Kidney epithelial cell (primary cell): ENCODE measurements around the gene DCX. TPM values are rescaled to one million over a fixed set of nuclear protein-coding genes. Genes with fewer than 3 reads are reported as not detected.

Experiments used
- DNase-seq: peaks from one replicate; pipeline ENCODE4 v3.0.0-alpha.2; 2010; ENCODE audit warnings: low read depth
- H3K27me3 ChIP-seq: 2 replicates; pipeline ENCODE4 v1.6.0; 2011; ENCODE audit warnings: low read length; ENCODE audit not compliant: control insufficient read depth, insufficient read depth
- H3K36me3 ChIP-seq: 2 replicates; pipeline ENCODE4 v1.5.1; 2011; ENCODE audit warnings: low read length; ENCODE audit not compliant: control insufficient read depth, insufficient read depth
- H3K4me3 ChIP-seq: 2 replicates; pipeline ENCODE4 v1.5.1; 2011; ENCODE audit warnings: low read depth, mild to moderate bottlenecking, control low read depth, low read length
- CTCF ChIP-seq: IDR thresholded peaks from 2 replicates; pipeline ENCODE4 v1.5.1; 2011; ENCODE audit warnings: mild to moderate bottlenecking, moderate library complexity, low read length, control low read depth, inconsistent platforms; ENCODE audit not compliant: insufficient read depth, poor library complexity, severe bottlenecking
- total RNA-seq: library from RNA; depleted of rRNA; stranded (reverse); fragments of >200 nt; gene quantifications from 2 replicates; pipeline ENCODE4 v1.2.3, GENCODE V29; 2015

The DCX gene
- total RNA-seq, 1 donor from 2014 or later = not detected

GRCh38 chrX:111442791-111443190 lies 30.8 kb upstream of the DCX start:
- Histone ChIP-seq H3K27me3 (peaks cover 3% of the 10 kb centered on the region), H3K4me3 (no peak overlapping the region), H3K36me3 (no peaks in the 10 kb centered on the region)
- no peak for TF ChIP-seq CTCF
- DNase-seq = no peak

- H3K4me3 ChIP-seq = no peak overlapping the region
- DNase-seq = no peak
- H3K36me3 ChIP-seq = no peaks in the 10 kb centered on the region
- H3K27me3 ChIP-seq = peaks cover 2% of the 10 kb centered on the region
- no peak for TF ChIP-seq CTCF
These were observed 23.5 kb upstream of the DCX start for GRCh38 chrX:111435469-111435868.

GRCh38 chrX:111431001-111431400 lies 19.0 kb upstream of the DCX start:
- Histone ChIP-seq H3K36me3 (no peaks in the 10 kb centered on the region), H3K27me3 (no peaks in the 10 kb centered on the region), H3K4me3 (no peak overlapping the region)
- DNase-seq = no peak
- TF ChIP-seq CTCF = no peak

- H3K4me3 ChIP-seq = no peak overlapping the region
- no peak for TF ChIP-seq CTCF
- H3K36me3 ChIP-seq = no peaks in the 10 kb centered on the region
- peaks cover 3% of the 10 kb centered on the region for H3K27me3 ChIP-seq
- no peak for DNase-seq
These were observed 435 bp downstream of the DCX start for GRCh38 chrX:111411557-111411956.

- H3K27me3 ChIP-seq = peaks cover 3% of the 10 kb centered on the region
- TF ChIP-seq CTCF = no peak
- no peak overlapping the region for H3K4me3 ChIP-seq
- H3K36me3 ChIP-seq = no peaks in the 10 kb centered on the region
- DNase-seq = no peak
These were observed 1.4 kb downstream of the DCX start for GRCh38 chrX:111410590-111411078.

- no peak for DNase-seq
- H3K4me3 ChIP-seq = no peak overlapping the region
- no peaks in the 10 kb centered on the region for H3K36me3 ChIP-seq
- TF ChIP-seq CTCF = no peak
- H3K27me3 ChIP-seq = peaks cover 3% of the 10 kb centered on the region
These were observed 2.7 kb downstream of the DCX start for GRCh38 chrX:111409326-111409725.
